Suprapubic skin (tissue), 4 donors: ENCODE results near the gene MLLT10. TPM values are rescaled to one million over a fixed set of nuclear protein-coding genes. Genes with fewer than 3 reads are reported as not detected.

ENCODE experiments used
- DNase-seq, 2 donors: peaks; one replicate each; pipeline ENCODE4 v3.0.0-alpha.2; 2019; ENCODE audit warnings: low spot score in 2 of 2
- H3K27ac ChIP-seq: fragments of 200-600 bp; sonication (generic); one replicate; pipeline ENCODE4 v1.5.1; 2019
- H3K27me3 ChIP-seq: fragments of 200-600 bp; sonication (generic); one replicate; pipeline ENCODE4 v1.5.1; 2019
- H3K36me3 ChIP-seq: fragments of 200-600 bp; sonication (generic); one replicate; pipeline ENCODE4 v1.5.1; 2019
- H3K4me1 ChIP-seq: fragments of 200-600 bp; sonication (generic); one replicate; pipeline ENCODE4 v1.5.1; 2019
- H3K4me3 ChIP-seq: fragments of 200-600 bp; sonication (generic); one replicate; pipeline ENCODE4 v1.5.1; 2019; ENCODE audit warnings: mild to moderate bottlenecking
- H3K9me3 ChIP-seq: fragments of 200-600 bp; sonication (generic); one replicate; pipeline ENCODE4 v1.5.1; 2019
- EP300 ChIP-seq: sonication (generic); formaldehyde crosslinking; IDR thresholded peaks from one replicate; pipeline ENCODE4 v1.6.1; 2017; ENCODE audit warnings: antibody characterized with exemption
- POLR2A ChIP-seq, 2 donors: fragments of 450-650 bp; IDR thresholded peaks; one replicate each; pipeline ENCODE4 v1.6.1; 2017; ENCODE audit warnings: antibody characterized with exemption in 2 of 2, mild to moderate bottlenecking in 2 of 2, moderate library complexity in 2 of 2
- POLR2AphosphoS5 ChIP-seq, 3 donors: sonication (generic); formaldehyde crosslinking; IDR thresholded peaks; one replicate each; pipeline ENCODE4 v1.6.1; 2017; ENCODE audit warnings: antibody characterized with exemption in 3 of 3
- WGBS: methylation state at CpG from one replicate; pipeline ENCODE4 v1.1.5; 2018; 5-methylcytosine and 5-hydroxymethylcytosine counted together
- total RNA-seq, 4 donors: library from RNA; depleted of rRNA; stranded (reverse); fragments of >200 nt; gene quantifications; one replicate each; pipeline ENCODE4 v1.1.0, GENCODE V29; 2016
- TF ChIP-seq, protein P1 (sequence below), 2 donors: fragments of 200-600 bp in 1 of 2; fragments of 450-650 bp in 1 of 2; sonication (generic) in 1 of 2; IDR thresholded peaks; one replicate each; pipeline ENCODE4 v1.5.1; 2016 to 2019; ENCODE audit warnings: antibody characterized with exemption in 2 of 2, mild to moderate bottlenecking in 1 of 2, moderate library complexity in 1 of 2

The MLLT10 gene
- total RNA-seq, 4 donors from 2014 or later: 58.0 to 97.8 (median 64.4) TPM

- 79% methylated on average over 2 of the region's 2 CpGs for WGBS
- H3K9me3 ChIP-seq: no peaks in the 10 kb centered on the region
- no peak overlapping the region for H3K4me3 ChIP-seq
- no peak overlapping the region for H3K27ac ChIP-seq
- no peaks in the 10 kb centered on the region for H3K27me3 ChIP-seq
- H3K4me1 ChIP-seq: peaks cover 3% of the 10 kb centered on the region
- H3K36me3 ChIP-seq: peaks cover 5% of the 10 kb centered on the region
- no peak for DNase-seq
- TF ChIP-seq POLR2A (IDR thresholded peaks at IDR 0.05): no peak
- TF ChIP-seq POLR2AphosphoS5 (IDR thresholded peaks at IDR 0.05): no peak
- TF ChIP-seq, protein P1, sequence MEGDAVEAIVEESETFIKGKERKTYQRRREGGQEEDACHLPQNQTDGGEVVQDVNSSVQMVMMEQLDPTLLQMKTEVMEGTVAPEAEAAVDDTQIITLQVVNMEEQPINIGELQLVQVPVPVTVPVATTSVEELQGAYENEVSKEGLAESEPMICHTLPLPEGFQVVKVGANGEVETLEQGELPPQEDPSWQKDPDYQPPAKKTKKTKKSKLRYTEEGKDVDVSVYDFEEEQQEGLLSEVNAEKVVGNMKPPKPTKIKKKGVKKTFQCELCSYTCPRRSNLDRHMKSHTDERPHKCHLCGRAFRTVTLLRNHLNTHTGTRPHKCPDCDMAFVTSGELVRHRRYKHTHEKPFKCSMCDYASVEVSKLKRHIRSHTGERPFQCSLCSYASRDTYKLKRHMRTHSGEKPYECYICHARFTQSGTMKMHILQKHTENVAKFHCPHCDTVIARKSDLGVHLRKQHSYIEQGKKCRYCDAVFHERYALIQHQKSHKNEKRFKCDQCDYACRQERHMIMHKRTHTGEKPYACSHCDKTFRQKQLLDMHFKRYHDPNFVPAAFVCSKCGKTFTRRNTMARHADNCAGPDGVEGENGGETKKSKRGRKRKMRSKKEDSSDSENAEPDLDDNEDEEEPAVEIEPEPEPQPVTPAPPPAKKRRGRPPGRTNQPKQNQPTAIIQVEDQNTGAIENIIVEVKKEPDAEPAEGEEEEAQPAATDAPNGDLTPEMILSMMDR (IDR thresholded peaks at IDR 0.05): no peak
- TF ChIP-seq EP300: no peak
These were observed 139.6 kb downstream of the MLLT10 start for GRCh38 chr10:21673668-21674067.

- Histone ChIP-seq H3K4me1 (peaks cover 3% of the 10 kb centered on the region), H3K27ac (no peak overlapping the region), H3K9me3 (no peaks in the 10 kb centered on the region), H3K4me3 (no peak overlapping the region), H3K36me3 (peaks cover 5% of the 10 kb centered on the region), H3K27me3 (no peaks in the 10 kb centered on the region)
- no peak for TF ChIP-seq EP300
- TF ChIP-seq, protein P1 (IDR thresholded peaks at IDR 0.05): peak in 1 of 2 donors; percentile 56
- TF ChIP-seq POLR2AphosphoS5 (IDR thresholded peaks at IDR 0.05): no peak
- no peak for DNase-seq
- 88% methylated on average over 2 of the region's 2 CpGs for WGBS
These were observed 141.2 kb downstream of the MLLT10 start for GRCh38 chr10:21675157-21675796.

- H3K27me3 ChIP-seq: no peaks in the 10 kb centered on the region
- peaks cover 9% of the 10 kb centered on the region for H3K36me3 ChIP-seq
- H3K4me1 ChIP-seq: peaks cover 8% of the 10 kb centered on the region
- H3K4me3 ChIP-seq: no peak overlapping the region
- WGBS: 91% methylated on average over 3 of the region's 3 CpGs
- DNase-seq: no peak
- TF ChIP-seq POLR2A (IDR thresholded peaks at IDR 0.05) (no peak), POLR2AphosphoS5 (IDR thresholded peaks at IDR 0.05) (no peak), EP300 (no peak)
- TF ChIP-seq, protein P1 (IDR thresholded peaks at IDR 0.05): no peak
- no peak overlapping the region for H3K27ac ChIP-seq
- no peaks in the 10 kb centered on the region for H3K9me3 ChIP-seq
These were observed 143.5 kb downstream of the MLLT10 start for GRCh38 chr10:21677551-21677950.

- Histone ChIP-seq H3K4me3 (no peak overlapping the region), H3K27me3 (no peaks in the 10 kb centered on the region), H3K36me3 (peaks cover 8% of the 10 kb centered on the region), H3K4me1 (peaks cover 8% of the 10 kb centered on the region), H3K9me3 (no peaks in the 10 kb centered on the region), H3K27ac (no peak overlapping the region)
- TF ChIP-seq, protein P1 (IDR thresholded peaks at IDR 0.05): no peak
- TF ChIP-seq POLR2A (IDR thresholded peaks at IDR 0.05) (no peak), POLR2AphosphoS5 (IDR thresholded peaks at IDR 0.05) (no peak), EP300 (no peak)
- no peak for DNase-seq
- 44% methylated on average over 3 of the region's 3 CpGs for WGBS
These were observed 147.1 kb downstream of the MLLT10 start for GRCh38 chr10:21681156-21681555.

GRCh38 chr10:21687266-21688008 lies 153.4 kb downstream of the MLLT10 start:
- H3K27ac ChIP-seq: no peak overlapping the region
- H3K4me3 ChIP-seq: no peak overlapping the region

More at GRCh38 chr10:21687266-21688008, 153.4 kb downstream of the MLLT10 start:
- H3K9me3 ChIP-seq: no peaks in the 10 kb centered on the region
- 92% methylated on average over 3 of the region's 3 CpGs for WGBS
- H3K4me1 ChIP-seq: no peaks in the 10 kb centered on the region
- peaks cover 14% of the 10 kb centered on the region for H3K36me3 ChIP-seq
- DNase-seq: no peak
- TF ChIP-seq POLR2A (IDR thresholded peaks at IDR 0.05): no peak
- no peak for TF ChIP-seq POLR2AphosphoS5 (IDR thresholded peaks at IDR 0.05)
- TF ChIP-seq, protein P1 (IDR thresholded peaks at IDR 0.05): no peak
- TF ChIP-seq EP300: no peak
- H3K27me3 ChIP-seq: no peaks in the 10 kb centered on the region
